ENCODE measurements around the gene CDH23.

The CDH23 gene

GRCh38 chr10:71392791-71393781 lies 3.6 kb upstream of the CDH23 start:
- DNase-seq: no peak

- no peak for DNase-seq
Measured at GRCh38 chr10:71393841-71394475, 2.8 kb upstream of the CDH23 start.

- DNase-seq: no peak
Measured at GRCh38 chr10:71394926-71395562, 1.7 kb upstream of the CDH23 start.

- no peak for DNase-seq
Measured at GRCh38 chr10:71395621-71396020, 1.1 kb upstream of the CDH23 start.

GRCh38 chr10:71396084-71396710 lies 523 bp upstream of the CDH23 start:
- peak; percentile 23 to 30 for DNase-seq

GRCh38 chr10:71397296-71398212 lies 834 bp downstream of the CDH23 start:
- DNase-seq: no peak

- DNase-seq: no peak
Measured at GRCh38 chr10:71398976-71399375, 2.3 kb downstream of the CDH23 start.

GRCh38 chr10:71399946-71400345 lies 3.2 kb downstream of the CDH23 start:
- no peak for DNase-seq

- DNase-seq: no peak
Measured at GRCh38 chr10:71401056-71401455, 4.3 kb downstream of the CDH23 start.

GRCh38 chr10:71402005-71402404 lies 5.3 kb downstream of the CDH23 start:
- no peak for DNase-seq

GRCh38 chr10:71404503-71405295 lies 8.0 kb downstream of the CDH23 start:
- DNase-seq: no peak

GRCh38 chr10:71406878-71407277 lies 10.2 kb downstream of the CDH23 start:
- DNase-seq: no peak

- no peak for DNase-seq
Measured at GRCh38 chr10:71408436-71409225, 11.9 kb downstream of the CDH23 start.

- DNase-seq: no peak
Measured at GRCh38 chr10:71409516-71410104, 12.9 kb downstream of the CDH23 start.

- no peak for DNase-seq
Measured at GRCh38 chr10:71413581-71413980, 16.9 kb downstream of the CDH23 start.

- no peak for DNase-seq
Measured at GRCh38 chr10:71414359-71414758, 17.6 kb downstream of the CDH23 start.

- DNase-seq: no peak
Measured at GRCh38 chr10:71419002-71419540, 22.4 kb downstream of the CDH23 start.

GRCh38 chr10:71419750-71420149 lies 23.0 kb downstream of the CDH23 start:
- no peak for DNase-seq

- DNase-seq: no peak
Measured at GRCh38 chr10:71421075-71421434, 24.3 kb downstream of the CDH23 start.

GRCh38 chr10:71423250-71423649 lies 26.5 kb downstream of the CDH23 start:
- no peak for DNase-seq
